Retinal pigment epithelial cell (primary cell): ENCODE results near the gene FABP1.

Experiments used
- DNase-seq: peaks from one replicate; pipeline ENCODE4 v3.0.0-alpha.2; 2010; ENCODE audit warnings: low read depth
- H3K4me3 ChIP-seq: 2 replicates; pipeline ENCODE4 v1.5.1; 2011; ENCODE audit warnings: mild to moderate bottlenecking, low read length, control low read depth, moderate library complexity
- CTCF ChIP-seq: conservative IDR thresholded peaks from 2 replicates; pipeline ENCODE4 v1.5.1; 2011; ENCODE audit warnings: low read depth, low read length, control low read depth, inconsistent platforms

FABP1 gene

GRCh38 chr2:88127888-88128653 lies at the start of gene FABP1:
Gene FABP1, minus strand, starts transcription at chr2:88128062. Its CDS starts 45 bp downstream, at chr2:88128017.
- no peak for DNase-seq
- H3K4me3 ChIP-seq, result no peak within 1 kb of the TSS
- no peak for TF ChIP-seq CTCF

GRCh38 chr2:88177556-88177955 lies 49.7 kb upstream of the FABP1 start:
- no peak overlapping the region for H3K4me3 ChIP-seq
- no peak for TF ChIP-seq CTCF
- no peak for DNase-seq

GRCh38 chr2:88176352-88176984 lies 48.6 kb upstream of the FABP1 start:
- TF ChIP-seq CTCF, result no peak
- no peak for DNase-seq
- no peak overlapping the region for H3K4me3 ChIP-seq

GRCh38 chr2:88172882-88173281 lies 45.0 kb upstream of the FABP1 start:
- no peak for TF ChIP-seq CTCF
- H3K4me3 ChIP-seq, result no peak overlapping the region
- no peak for DNase-seq

GRCh38 chr2:88171966-88172365 lies 44.1 kb upstream of the FABP1 start:
- TF ChIP-seq CTCF, result no peak
- H3K4me3 ChIP-seq, result no peak overlapping the region
- no peak for DNase-seq

GRCh38 chr2:88170472-88170892 lies 42.6 kb upstream of the FABP1 start:
- DNase-seq, result no peak
- peak overlapping the region; percentile 61 for H3K4me3 ChIP-seq
- no peak for TF ChIP-seq CTCF

GRCh38 chr2:88168386-88168785 lies 40.5 kb upstream of the FABP1 start:
- no peak for TF ChIP-seq CTCF
- no peak for DNase-seq
- no peak overlapping the region for H3K4me3 ChIP-seq
